ENCODE measurements around the gene BAD. TPM values are rescaled to one million over a fixed set of nuclear protein-coding genes. Genes with fewer than 3 reads are reported as not detected.
A peak's percentile ranks its signal among the peaks of the same experiment; 100 is the strongest.

The BAD gene
- total RNA-seq, 2 experiments from 2014 or later = 21.2 to 74.2 TPM

- ChIA-PET POLR2A (interaction anchor here (0.6 to 2.1 kb wide), 4 partner anchors 17 to 59 kb away, joined by 3 to 15 read pairs (median 4); partner anchors contain the start of gene FERMT3), CTCF (ENCODE audit: unreplicated experiment) (interaction anchor here (0.7 kb wide), 1 partner anchor 80 kb away, joined by 3 read pairs; no protein-coding TSS in a partner anchor)
- peaks cover 47% of the 10 kb centered on the region for H3K36me3 ChIP-seq (ENCODE audit: insufficient read depth, low read length)
- H3K4me3 ChIP-seq (ENCODE audit: low read depth, low read length, poor library complexity, severe bottlenecking) = no peak overlapping the region
- H3K9me3 ChIP-seq (ENCODE audit: low read length) = no peaks in the 10 kb centered on the region
- H2AFZ ChIP-seq (ENCODE audit: low read length) = no peak overlapping the region
- DNase-seq (ENCODE audit: low spot score) = no peak
- H3K4me2 ChIP-seq (ENCODE audit: low read length) = peak overlapping the region; percentile 99
- no peak for TF ChIP-seq EZH2phosphoT487 (IDR thresholded peaks at IDR 0.05; ENCODE audit: borderline replicate concordance, low read depth, low read length)
- TF ChIP-seq, protein P1, sequence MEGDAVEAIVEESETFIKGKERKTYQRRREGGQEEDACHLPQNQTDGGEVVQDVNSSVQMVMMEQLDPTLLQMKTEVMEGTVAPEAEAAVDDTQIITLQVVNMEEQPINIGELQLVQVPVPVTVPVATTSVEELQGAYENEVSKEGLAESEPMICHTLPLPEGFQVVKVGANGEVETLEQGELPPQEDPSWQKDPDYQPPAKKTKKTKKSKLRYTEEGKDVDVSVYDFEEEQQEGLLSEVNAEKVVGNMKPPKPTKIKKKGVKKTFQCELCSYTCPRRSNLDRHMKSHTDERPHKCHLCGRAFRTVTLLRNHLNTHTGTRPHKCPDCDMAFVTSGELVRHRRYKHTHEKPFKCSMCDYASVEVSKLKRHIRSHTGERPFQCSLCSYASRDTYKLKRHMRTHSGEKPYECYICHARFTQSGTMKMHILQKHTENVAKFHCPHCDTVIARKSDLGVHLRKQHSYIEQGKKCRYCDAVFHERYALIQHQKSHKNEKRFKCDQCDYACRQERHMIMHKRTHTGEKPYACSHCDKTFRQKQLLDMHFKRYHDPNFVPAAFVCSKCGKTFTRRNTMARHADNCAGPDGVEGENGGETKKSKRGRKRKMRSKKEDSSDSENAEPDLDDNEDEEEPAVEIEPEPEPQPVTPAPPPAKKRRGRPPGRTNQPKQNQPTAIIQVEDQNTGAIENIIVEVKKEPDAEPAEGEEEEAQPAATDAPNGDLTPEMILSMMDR (conservative IDR thresholded peaks at IDR 0.05; ENCODE audit: low read length) = no peak
- H3K9me2 ChIP-seq (ENCODE audit: insufficient read depth, low read length) = no peaks in the 10 kb centered on the region
- BruUV-seq (replicated peaks) = TSS peak; percentile 65
- peaks cover 22% of the 10 kb centered on the region for H3K4me1 ChIP-seq (ENCODE audit: insufficient read depth, low read length, poor library complexity, severe bottlenecking)
- intact Hi-C loops (cut with micrococcal nuclease; ENCODE audit: unreplicated experiment) = no loop called here
- no peaks in the 10 kb centered on the region; the same call in 1 of the 2 replicates for H4K20me1 ChIP-seq (ENCODE audit: insufficient read depth, low read length)
- H3K27ac ChIP-seq (ENCODE audit: low read depth, low read length, poor library complexity, severe bottlenecking) = no peak overlapping the region
- peaks cover 8% of the 10 kb centered on the region; the same call in 1 of the 2 replicates for H3K79me2 ChIP-seq (ENCODE audit: insufficient read depth, low read depth, low read length)
These were observed 60.1 kb downstream of the BAD start for GRCh38 chr11:64224151-64224890.

DNA sequence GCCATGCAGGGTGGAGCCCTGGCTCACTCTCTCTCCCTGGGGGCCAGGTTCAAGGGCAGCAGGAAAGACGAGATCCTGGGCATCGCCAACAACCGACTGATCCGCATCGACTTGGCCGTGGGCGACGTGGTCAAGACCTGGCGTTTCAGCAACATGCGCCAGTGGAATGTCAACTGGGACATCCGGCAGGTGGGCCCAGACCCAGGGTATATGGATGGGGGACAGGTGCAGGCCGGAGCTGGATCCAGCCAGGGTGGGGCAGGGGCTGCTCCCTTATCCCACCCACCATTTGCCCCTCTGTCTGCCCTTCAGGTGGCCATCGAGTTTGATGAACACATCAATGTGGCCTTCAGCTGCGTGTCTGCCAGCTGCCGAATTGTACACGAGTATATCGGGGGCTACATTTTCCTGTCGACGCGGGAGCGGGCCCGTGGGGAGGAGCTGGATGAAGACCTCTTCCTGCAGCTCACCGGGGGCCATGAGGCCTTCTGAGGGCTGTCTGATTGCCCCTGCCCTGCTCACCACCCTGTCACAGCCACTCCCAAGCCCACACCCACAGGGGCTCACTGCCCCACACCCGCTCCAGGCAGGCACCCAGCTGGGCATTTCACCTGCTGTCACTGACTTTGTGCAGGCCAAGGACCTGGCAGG is 61.3 kb downstream of the BAD start:
- TF ChIP-seq, protein P1 (conservative IDR thresholded peaks at IDR 0.05; ENCODE audit: low read length) = no peak
- BruUV-seq (replicated peaks) = TSS peak; percentile 80
- CTCF ChIA-PET (ENCODE audit: unreplicated experiment) = no interaction called here
- intact Hi-C loops (cut with micrococcal nuclease; ENCODE audit: unreplicated experiment) = no loop called here
- no peaks in the 10 kb centered on the region; the same call in 1 of the 2 replicates for H4K20me1 ChIP-seq (ENCODE audit: insufficient read depth, low read length)
- no peak overlapping the region for H2AFZ ChIP-seq (ENCODE audit: low read length)
- peaks cover 17% of the 10 kb centered on the region for H3K4me1 ChIP-seq (ENCODE audit: insufficient read depth, low read length, poor library complexity, severe bottlenecking)
- no peak for DNase-seq (ENCODE audit: low spot score)
- POLR2A ChIA-PET = interaction anchor here (0.6 to 2.1 kb wide), 4 partner anchors 16 to 31 kb away, joined by 3 to 15 read pairs (median 4); partner anchors contain the start of gene FERMT3
- H3K9me3 ChIP-seq (ENCODE audit: low read length) = no peaks in the 10 kb centered on the region
- no peak overlapping the region for H3K4me2 ChIP-seq (ENCODE audit: low read length)
- H3K36me3 ChIP-seq (ENCODE audit: insufficient read depth, low read length) = peaks cover 58% of the 10 kb centered on the region
- H3K9me2 ChIP-seq (ENCODE audit: insufficient read depth, low read length) = no peaks in the 10 kb centered on the region
- H3K79me2 ChIP-seq (ENCODE audit: insufficient read depth, low read depth, low read length) = peaks cover 8% of the 10 kb centered on the region; the same call in 1 of the 2 replicates
- no peak overlapping the region for H3K4me3 ChIP-seq (ENCODE audit: low read depth, low read length, poor library complexity, severe bottlenecking)
- H3K27ac ChIP-seq (ENCODE audit: low read depth, low read length, poor library complexity, severe bottlenecking) = no peak overlapping the region

Data from OCI-LY7 (cell line).